ENCODE measurements around the gene PRSS48.
"Not testable (repeated sequence)": the region's sequence is repeated elsewhere in the genome, so short reads cannot be mapped to it uniquely, and the experiment has no call there.

PRSS48 gene

DNA sequence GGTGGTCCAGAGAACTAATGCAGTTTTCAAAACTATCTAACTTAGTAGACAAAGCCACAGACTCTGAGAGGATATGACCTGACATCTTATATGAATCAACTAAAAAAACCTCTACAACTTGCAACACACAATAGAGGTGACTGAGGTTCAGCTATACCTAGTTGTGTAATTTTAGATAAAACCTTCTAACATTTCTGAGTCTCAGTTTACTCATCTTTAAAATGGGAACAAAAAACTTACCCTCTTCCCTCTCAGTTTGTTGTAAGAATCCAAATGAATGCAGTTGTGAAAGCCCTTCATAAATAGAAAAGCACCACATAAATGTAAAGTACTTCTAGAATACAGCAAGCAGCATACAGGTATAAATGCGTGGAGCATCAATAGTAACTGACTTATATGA lies 42.5 kb downstream of the PRSS48 start:
- no peak overlapping the region for H2AFZ ChIP-seq (ENCODE audit: low read depth, low read length)
- H3K4me2 ChIP-seq (ENCODE audit: low read length): no peak overlapping the region
- H3K36me3 ChIP-seq (replicated peaks; ENCODE audit: low read depth, low read length): no peaks in the 10 kb centered on the region
- no peak overlapping the region for H3K4me3 ChIP-seq (ENCODE audit: low read length)
- H3K79me2 ChIP-seq (ENCODE audit: low read length): no peaks in the 10 kb centered on the region
- TF ChIP-seq EZH2phosphoT487 (IDR thresholded peaks at IDR 0.05; ENCODE audit: low read depth): no peak
- TF ChIP-seq, protein P1, sequence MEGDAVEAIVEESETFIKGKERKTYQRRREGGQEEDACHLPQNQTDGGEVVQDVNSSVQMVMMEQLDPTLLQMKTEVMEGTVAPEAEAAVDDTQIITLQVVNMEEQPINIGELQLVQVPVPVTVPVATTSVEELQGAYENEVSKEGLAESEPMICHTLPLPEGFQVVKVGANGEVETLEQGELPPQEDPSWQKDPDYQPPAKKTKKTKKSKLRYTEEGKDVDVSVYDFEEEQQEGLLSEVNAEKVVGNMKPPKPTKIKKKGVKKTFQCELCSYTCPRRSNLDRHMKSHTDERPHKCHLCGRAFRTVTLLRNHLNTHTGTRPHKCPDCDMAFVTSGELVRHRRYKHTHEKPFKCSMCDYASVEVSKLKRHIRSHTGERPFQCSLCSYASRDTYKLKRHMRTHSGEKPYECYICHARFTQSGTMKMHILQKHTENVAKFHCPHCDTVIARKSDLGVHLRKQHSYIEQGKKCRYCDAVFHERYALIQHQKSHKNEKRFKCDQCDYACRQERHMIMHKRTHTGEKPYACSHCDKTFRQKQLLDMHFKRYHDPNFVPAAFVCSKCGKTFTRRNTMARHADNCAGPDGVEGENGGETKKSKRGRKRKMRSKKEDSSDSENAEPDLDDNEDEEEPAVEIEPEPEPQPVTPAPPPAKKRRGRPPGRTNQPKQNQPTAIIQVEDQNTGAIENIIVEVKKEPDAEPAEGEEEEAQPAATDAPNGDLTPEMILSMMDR (IDR thresholded peaks at IDR 0.05; ENCODE audit: low read depth, low read length): no peak
- no peaks in the 10 kb centered on the region for H3K9me3 ChIP-seq (ENCODE audit: insufficient read depth, low read length)
- no peaks in the 10 kb centered on the region for H3K27me3 ChIP-seq (ENCODE audit: low read depth, low read length)
- H3K9ac ChIP-seq (ENCODE audit: low read length): no peak overlapping the region
- H4K20me1 ChIP-seq (ENCODE audit: insufficient read depth, low read length): no peaks in the 10 kb centered on the region
- no peak overlapping the region for H3K27ac ChIP-seq (ENCODE audit: low read length)
- no peaks in the 10 kb centered on the region for H3K4me1 ChIP-seq (ENCODE audit: low read length)

DNA sequence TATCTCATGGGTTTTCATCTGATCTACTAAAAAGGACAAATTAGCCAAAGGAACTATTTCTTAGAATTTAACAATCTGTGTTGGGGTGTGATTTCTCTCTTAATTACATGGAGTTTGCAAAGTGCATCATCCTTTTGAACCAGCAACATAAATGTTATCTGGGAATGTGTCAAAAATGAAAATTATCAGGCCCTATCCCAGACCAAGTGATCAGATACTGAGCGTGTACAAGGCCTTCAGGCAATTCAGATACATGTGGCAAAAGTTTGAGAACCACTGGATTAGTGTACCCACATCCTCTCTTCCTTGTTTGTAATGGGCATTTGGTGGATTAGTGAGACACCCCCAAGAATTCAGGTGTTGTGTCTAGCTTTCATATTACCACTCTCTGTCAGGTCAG lies 44.6 kb downstream of the PRSS48 start:
- Histone ChIP-seq H3K27me3 (ENCODE audit: low read depth, low read length) (no peaks in the 10 kb centered on the region), H3K4me3 (ENCODE audit: low read length) (no peak overlapping the region), H3K4me2 (ENCODE audit: low read length) (no peak overlapping the region), H2AFZ (ENCODE audit: low read depth, low read length) (no peak overlapping the region), H3K9ac (ENCODE audit: low read length) (no peak overlapping the region), H4K20me1 (ENCODE audit: insufficient read depth, low read length) (no peaks in the 10 kb centered on the region), H3K9me3 (ENCODE audit: insufficient read depth, low read length) (no peaks in the 10 kb centered on the region), H3K36me3 (replicated peaks; ENCODE audit: low read depth, low read length) (no peaks in the 10 kb centered on the region), H3K4me1 (ENCODE audit: low read length) (no peaks in the 10 kb centered on the region), H3K79me2 (ENCODE audit: low read length) (no peaks in the 10 kb centered on the region), H3K27ac (ENCODE audit: low read length) (no peak overlapping the region)
- no peak for TF ChIP-seq EZH2phosphoT487 (IDR thresholded peaks at IDR 0.05; ENCODE audit: low read depth)
- TF ChIP-seq, protein P1 (IDR thresholded peaks at IDR 0.05; ENCODE audit: low read depth, low read length): no peak

DNA sequence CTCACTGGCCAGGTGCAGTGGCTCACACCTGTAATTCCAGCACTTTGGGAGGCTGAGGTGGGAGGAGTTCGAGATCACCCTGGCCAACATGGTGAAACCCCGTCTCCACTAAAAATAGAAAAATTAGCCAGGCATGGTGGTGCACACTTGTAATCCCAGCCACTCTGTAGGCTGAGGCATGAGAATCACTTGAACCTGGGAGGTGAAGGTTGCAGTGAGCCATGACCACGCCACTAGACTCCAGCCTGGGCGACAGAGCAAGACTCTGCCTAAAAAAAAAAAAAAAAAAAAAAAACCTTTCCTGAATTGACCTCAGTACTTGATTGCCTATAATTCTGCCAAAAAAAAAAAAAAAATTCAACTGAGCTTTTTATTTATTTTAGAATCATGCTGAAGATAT lies 45.2 kb downstream of the PRSS48 start:
- H2AFZ ChIP-seq (ENCODE audit: low read depth, low read length); H3K79me2 ChIP-seq (ENCODE audit: low read length); H3K9ac ChIP-seq (ENCODE audit: low read length); H3K36me3 ChIP-seq (replicated peaks; ENCODE audit: low read depth, low read length); H3K27ac ChIP-seq (ENCODE audit: low read length); H3K4me2 ChIP-seq (ENCODE audit: low read length); H3K4me1 ChIP-seq (ENCODE audit: low read length); H3K27me3 ChIP-seq (ENCODE audit: low read depth, low read length); H3K9me3 ChIP-seq (ENCODE audit: insufficient read depth, low read length); H3K4me3 ChIP-seq (ENCODE audit: low read length); H4K20me1 ChIP-seq (ENCODE audit: insufficient read depth, low read length): not testable (repeated sequence)

DNA sequence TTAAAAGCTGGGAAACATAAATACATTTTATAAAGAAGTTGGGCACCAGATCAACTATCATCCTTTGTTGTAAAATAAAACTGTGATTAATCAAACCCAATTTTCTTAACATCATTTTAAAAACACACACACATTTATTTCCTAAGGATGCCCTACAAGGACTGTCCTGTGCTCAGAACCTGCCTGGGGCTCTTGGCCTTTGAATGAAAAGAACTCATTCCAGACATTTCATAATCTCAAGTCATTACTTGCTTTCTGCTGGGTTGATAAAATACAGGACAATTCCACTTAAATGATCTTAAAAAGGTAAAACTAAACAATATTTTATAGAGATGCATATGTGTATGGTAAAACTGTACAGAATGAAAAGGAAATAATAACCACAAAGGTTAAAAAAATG lies 45.6 kb downstream of the PRSS48 start:
- Histone ChIP-seq H3K79me2 (ENCODE audit: low read length) (no peaks in the 10 kb centered on the region), H3K4me2 (ENCODE audit: low read length) (no peak overlapping the region), H3K4me1 (ENCODE audit: low read length) (no peaks in the 10 kb centered on the region), H3K27me3 (ENCODE audit: low read depth, low read length) (no peaks in the 10 kb centered on the region), H3K36me3 (replicated peaks; ENCODE audit: low read depth, low read length) (no peaks in the 10 kb centered on the region), H4K20me1 (ENCODE audit: insufficient read depth, low read length) (no peaks in the 10 kb centered on the region), H3K9me3 (ENCODE audit: insufficient read depth, low read length) (no peaks in the 10 kb centered on the region), H3K9ac (ENCODE audit: low read length) (no peak overlapping the region), H3K4me3 (ENCODE audit: low read length) (no peak overlapping the region), H2AFZ (ENCODE audit: low read depth, low read length) (no peak overlapping the region), H3K27ac (ENCODE audit: low read length) (no peak overlapping the region)
- TF ChIP-seq, protein P1 (IDR thresholded peaks at IDR 0.05; ENCODE audit: low read depth, low read length): no peak
- TF ChIP-seq EZH2phosphoT487 (IDR thresholded peaks at IDR 0.05; ENCODE audit: low read depth): no peak

DNA sequence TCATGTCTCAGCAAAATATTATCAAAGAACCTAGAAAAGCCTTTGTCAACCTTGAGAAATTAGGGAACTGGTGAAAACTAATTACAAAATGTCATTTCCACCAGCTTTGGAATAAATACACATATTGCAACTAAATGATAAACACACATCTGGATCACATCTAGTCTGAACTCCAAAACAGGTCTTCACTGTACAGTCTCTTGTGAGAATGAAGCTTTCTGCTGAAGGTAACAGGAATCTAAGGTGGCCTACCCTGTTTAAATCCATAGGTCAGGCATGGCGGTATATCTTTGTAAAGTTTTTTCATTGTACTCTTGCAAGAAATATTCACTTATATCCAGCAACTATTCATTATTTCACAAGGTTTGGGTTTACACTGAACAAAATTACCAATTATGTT lies 46.7 kb downstream of the PRSS48 start:
- no peak overlapping the region for H3K27ac ChIP-seq (ENCODE audit: low read length)
- H3K27me3 ChIP-seq (ENCODE audit: low read depth, low read length): no peaks in the 10 kb centered on the region
- H4K20me1 ChIP-seq (ENCODE audit: insufficient read depth, low read length): no peaks in the 10 kb centered on the region
- no peak overlapping the region for H3K4me3 ChIP-seq (ENCODE audit: low read length)
- H3K36me3 ChIP-seq (replicated peaks; ENCODE audit: low read depth, low read length): no peaks in the 10 kb centered on the region
- no peak overlapping the region for H3K9ac ChIP-seq (ENCODE audit: low read length)
- no peaks in the 10 kb centered on the region for H3K9me3 ChIP-seq (ENCODE audit: insufficient read depth, low read length)
- no peaks in the 10 kb centered on the region for H3K79me2 ChIP-seq (ENCODE audit: low read length)
- no peak for TF ChIP-seq EZH2phosphoT487 (IDR thresholded peaks at IDR 0.05; ENCODE audit: low read depth)
- TF ChIP-seq, protein P1 (IDR thresholded peaks at IDR 0.05; ENCODE audit: low read depth, low read length): no peak
- H3K4me1 ChIP-seq (ENCODE audit: low read length): no peaks in the 10 kb centered on the region
- H3K4me2 ChIP-seq (ENCODE audit: low read length): no peak overlapping the region
- H2AFZ ChIP-seq (ENCODE audit: low read depth, low read length): no peak overlapping the region

Data from OCI-LY3 (cell line).